NCI-H1048 (cell line): ENCODE results near the gene OR8D2.
"Not testable (repeated sequence)": the region's sequence is repeated elsewhere in the genome, so short reads cannot be mapped to it uniquely, and the experiment has no call there.

Experiments
- DNase-seq: peaks from one replicate; lab custom pipeline; 2025; lab: John Stamatoyannopoulos, UW

OR8D2 gene

DNA sequence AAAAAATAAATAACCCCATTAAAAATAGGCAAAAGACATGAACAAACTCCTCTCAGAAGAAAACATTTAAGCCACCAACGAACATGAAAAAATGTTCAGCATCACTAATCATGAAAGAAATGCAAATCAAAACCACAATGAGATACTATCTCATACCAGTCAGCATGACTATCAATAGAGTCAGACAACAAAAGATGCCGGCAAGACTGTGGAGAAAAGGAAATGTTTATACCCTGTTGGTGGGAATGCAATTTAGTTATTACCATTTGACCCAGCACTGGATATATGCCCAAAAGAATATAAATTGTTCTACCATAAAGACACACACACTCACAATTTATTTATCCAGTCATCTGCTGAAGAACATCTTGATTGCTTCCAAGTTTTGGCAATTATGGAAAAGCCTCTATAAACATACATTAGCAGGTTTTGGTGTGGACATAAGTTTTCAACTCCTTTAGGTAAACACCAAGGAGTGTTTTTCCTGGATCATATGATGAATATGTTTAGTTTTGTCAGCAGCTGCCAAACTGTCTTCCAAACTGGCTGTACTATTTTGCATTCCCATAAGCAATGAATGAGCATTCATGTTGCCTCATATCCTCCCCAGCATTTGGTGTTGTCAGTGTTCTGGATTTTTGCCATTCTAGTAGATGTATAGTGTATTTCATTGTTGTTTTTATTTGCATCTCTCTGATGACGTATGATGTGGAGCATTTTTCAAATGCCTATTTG lies 34.2 kb downstream of the OR8D2 start:
- no peak for DNase-seq

DNA sequence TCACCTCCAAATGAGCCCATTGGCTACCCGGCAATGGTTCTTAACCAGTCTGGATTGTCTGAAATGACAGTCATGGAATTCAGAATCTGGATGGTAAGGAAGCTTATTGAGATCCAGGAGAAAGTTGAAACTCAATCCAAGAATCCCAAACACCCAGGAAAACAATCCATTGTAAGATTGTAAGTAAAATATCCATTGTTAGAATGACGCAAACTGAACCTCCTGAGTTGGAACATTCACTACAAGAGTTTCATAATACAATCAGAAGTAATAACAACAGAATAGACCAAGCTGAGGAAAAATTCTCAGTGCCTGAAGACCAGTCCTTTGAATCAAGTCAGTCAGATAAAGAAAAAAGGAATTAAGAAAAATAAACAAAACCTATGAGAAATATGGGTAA lies 41.7 kb downstream of the OR8D2 start:
- DNase-seq: no peak

DNA sequence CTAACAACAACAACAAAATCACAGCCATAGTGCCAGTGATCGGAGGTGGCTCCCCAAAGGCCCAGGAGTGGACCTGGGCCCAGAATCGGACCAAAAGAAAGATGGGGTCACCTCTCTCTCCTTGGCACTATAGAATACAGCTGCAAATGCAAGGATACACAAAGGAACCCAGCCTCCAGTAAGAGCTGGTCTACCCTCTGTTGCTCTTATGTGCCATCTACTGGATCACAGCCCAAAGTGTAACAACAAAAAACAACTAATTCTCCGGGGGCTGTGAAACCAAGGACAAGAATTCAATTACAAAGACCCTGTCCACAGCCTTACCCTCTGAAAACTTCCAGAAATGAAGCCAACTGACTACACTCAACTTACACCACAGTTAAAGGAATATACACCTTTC lies 42.2 kb downstream of the OR8D2 start:
- DNase-seq: no peak

DNA sequence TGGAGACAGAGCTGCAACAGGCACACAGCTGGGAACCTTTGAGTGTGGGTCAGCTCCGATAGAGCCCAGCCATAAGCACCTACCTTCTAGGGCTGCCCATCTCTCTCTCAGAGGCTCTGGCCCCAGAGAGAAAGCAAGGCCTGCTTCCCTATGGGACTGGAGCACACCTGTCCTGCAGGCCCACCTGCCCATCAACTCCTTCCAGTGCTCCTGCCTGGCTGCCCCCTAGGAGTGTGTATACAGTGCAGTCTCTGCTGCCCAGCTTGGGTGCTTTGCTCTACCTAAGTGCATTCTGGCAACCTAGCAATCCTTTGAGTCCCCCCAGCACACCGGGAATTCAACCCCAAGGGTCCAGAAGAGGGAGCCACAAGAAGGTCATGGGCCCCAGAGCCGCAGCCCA lies 42.8 kb downstream of the OR8D2 start:
- DNase-seq: no peak

DNA sequence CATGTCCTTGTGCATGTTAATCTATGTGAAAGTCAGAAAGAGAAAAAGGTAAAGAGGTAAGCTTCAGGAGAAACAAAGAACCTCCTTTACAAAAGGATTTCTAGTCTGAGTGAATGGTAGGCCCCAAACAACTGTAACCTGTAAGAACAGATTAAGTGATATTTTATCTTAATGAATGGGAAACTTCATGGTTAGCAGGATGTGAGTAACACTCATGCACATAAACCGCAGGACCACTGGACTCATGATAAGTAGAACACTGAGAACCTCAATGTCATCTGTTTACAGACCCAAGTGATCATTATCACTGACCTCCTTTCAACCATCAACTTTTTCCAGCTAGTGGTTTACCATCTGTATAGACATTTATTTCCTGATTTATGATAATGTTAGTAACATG lies 43.9 kb downstream of the OR8D2 start:
- no peak for DNase-seq

DNA sequence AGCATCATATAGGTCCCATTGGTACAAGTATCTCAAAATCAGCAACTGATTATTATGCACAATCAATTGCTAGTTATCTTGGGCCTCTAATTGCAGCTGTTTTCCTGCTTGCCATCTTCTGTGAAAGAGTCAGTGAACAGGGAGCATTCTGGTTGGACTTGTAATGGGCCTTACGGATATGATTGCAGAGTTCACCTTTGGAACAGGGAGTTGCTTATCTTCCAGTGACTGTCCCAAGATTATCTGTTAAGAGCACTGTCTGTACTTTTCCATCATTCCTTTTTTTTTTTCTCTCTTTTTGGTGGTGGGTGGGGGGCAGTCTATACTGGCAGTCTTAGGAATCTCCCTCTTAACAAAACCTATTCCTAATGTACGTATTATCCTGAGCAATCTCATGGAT lies 46.0 kb downstream of the OR8D2 start:
- DNase-seq: no peak

DNA sequence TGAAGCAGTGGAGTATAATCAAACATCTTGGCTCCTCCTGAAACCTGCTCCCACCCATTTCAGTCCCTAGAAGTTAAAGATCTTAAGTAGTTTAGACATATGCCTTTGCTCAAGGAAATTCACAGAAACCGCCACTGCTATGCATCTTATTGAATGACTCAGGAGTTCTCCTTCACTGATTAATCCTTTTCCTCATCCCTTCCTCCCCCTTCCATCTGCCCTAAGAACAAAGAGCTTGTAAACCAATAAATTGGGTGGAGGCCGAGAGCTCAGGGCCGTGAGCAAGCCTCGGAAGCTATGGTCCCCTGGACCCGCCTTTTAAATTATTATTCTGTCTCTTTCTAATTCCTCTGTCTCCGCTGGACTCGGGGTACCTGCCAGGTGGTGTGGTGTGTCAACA lies 49.1 kb downstream of the OR8D2 start:
- not testable (repeated sequence) for DNase-seq
